GM12878 (cell line): ENCODE results near the gene REEP1. TPM values are rescaled to one million over a fixed set of nuclear protein-coding genes. Genes with fewer than 3 reads are reported as not detected.

Experiments used
- ATAC-seq: fragments of 200-7000 bp; cut with Tn5 transposase; 3 replicates; pipeline ENCODE4 v1.9.1; 2020; ENCODE audit warnings: mild to moderate bottlenecking, moderate library complexity
- BruUV-seq: library from RNA; stranded (reverse); fragments of 400-500 nt; replicated peaks from 2 replicates; lab custom pipeline; 2021; lab: Mats Ljungman, UMichigan
- CTCF ChIA-PET: fragments of 300-600 bp; sonication (Branson Sonifier 250); formaldehyde crosslinking; extraction: SDS; loops from one replicate; lab custom pipeline; 2021; ENCODE audit warnings: inconsistent platforms; lab: Yijun Ruan, JAX
- POLR2A ChIA-PET: fragments of 350-600 bp; formaldehyde crosslinking; extraction: SDS; loops from one replicate; lab custom pipeline; 2021; ENCODE audit warnings: inconsistent platforms; lab: Charles Lee
- RAD21 ChIA-PET: fragments of 300-600 bp; sonication (Branson Sonifier 250); formaldehyde crosslinking; loops from one replicate; lab custom pipeline; 2023; ENCODE audit warnings: antibody characterized with exemption; ENCODE audit not compliant: unreplicated experiment; lab: Charles Lee
- SMC1A ChIA-PET: fragments of 300-600 bp; sonication (Branson Sonifier 250); formaldehyde crosslinking; loops from one replicate; lab custom pipeline; 2023; ENCODE audit not compliant: unreplicated experiment, uncharacterized antibody; lab: Charles Lee
- DNase-seq: peaks from one replicate; pipeline ENCODE4 v3.0.0-alpha.2; 2011; ENCODE audit warnings: low read depth, low spot score
- FAIRE-seq: peaks from 3 replicates; lab custom pipeline; 2011; peaks lifted over from hg19 to GRCh38; lab: Jason Lieb, UNC
- H2AFZ ChIP-seq: 2 replicates; pipeline ENCODE4 v1.6.0; 2011; ENCODE audit warnings: low read depth, low read length, control low read depth; ENCODE audit not compliant: control insufficient read depth
- H3K27ac ChIP-seq: 2 replicates; pipeline ENCODE4 v1.5.1; 2011; ENCODE audit warnings: control low read depth; ENCODE audit not compliant: control insufficient read depth, insufficient read depth
- H3K27me3 ChIP-seq, 2 experiments: replicated peaks in 1 of 2; 2 replicates each; pipeline versions ENCODE4 v1.6.0 to v1.6.1; 2011; ENCODE audit warnings: low read length in 1 of 2; ENCODE audit not compliant: control insufficient read depth in 2 of 2, insufficient read depth in 2 of 2
- H3K36me3 ChIP-seq, 2 experiments: 2 replicates each; pipeline ENCODE4 v1.5.1; 2011; ENCODE audit warnings: low read length in 1 of 2; ENCODE audit not compliant: control insufficient read depth in 2 of 2, insufficient read depth in 2 of 2
- H3K4me1 ChIP-seq: 2 replicates; pipeline ENCODE4 v1.6.1; 2011; ENCODE audit warnings: mild to moderate bottlenecking, low read length, moderate library complexity, mixed read lengths; ENCODE audit not compliant: control insufficient read depth, insufficient read depth
- H3K4me2 ChIP-seq: 2 replicates; pipeline ENCODE4 v1.6.0; 2011; ENCODE audit warnings: control low read depth; ENCODE audit not compliant: control insufficient read depth, insufficient read depth
- H3K4me3 ChIP-seq: fragments of 200-600 bp; sonication (generic); 2 replicates; pipeline ENCODE4 v1.5.1; 2016
- H3K79me2 ChIP-seq: 2 replicates; pipeline ENCODE4 v1.6.0; 2011; ENCODE audit warnings: low read length; ENCODE audit not compliant: control insufficient read depth, insufficient read depth
- H3K9ac ChIP-seq: 2 replicates; pipeline ENCODE4 v1.8.0; 2011; ENCODE audit warnings: low read length, control low read depth, mixed read lengths; ENCODE audit not compliant: control insufficient read depth, insufficient read depth
- H3K9me3 ChIP-seq: replicated peaks from 3 replicates; pipeline ENCODE4 v1.5.1; 2011; ENCODE audit warnings: mild to moderate bottlenecking, low read length; ENCODE audit not compliant: control insufficient read depth, insufficient read depth
- H4K20me1 ChIP-seq: 2 replicates; pipeline ENCODE4 v1.6.0; 2011; ENCODE audit not compliant: control insufficient read depth, insufficient read depth
- FOXM1 ChIP-seq: IDR thresholded peaks from 2 replicates; pipeline ENCODE4 v1.6.1; 2012; ENCODE audit warnings: low read depth, mild to moderate bottlenecking, inconsistent platforms, low read length, moderate library complexity
- IRF4 ChIP-seq: IDR thresholded peaks from 2 replicates; pipeline ENCODE4 v1.6.1; 2011; ENCODE audit warnings: low read depth, low read length
- RAD21 ChIP-seq: IDR thresholded peaks from 2 replicates; pipeline ENCODE4 v1.6.1; 2011; ENCODE audit warnings: mild to moderate bottlenecking, low read depth, low read length, moderate library complexity; ENCODE audit not compliant: insufficient read depth
- SMC3 ChIP-seq: IDR thresholded peaks from 2 replicates; pipeline ENCODE4 v1.6.1; 2011; ENCODE audit warnings: low read length, improper control_type of control experiment, borderline replicate concordance
- YY1 ChIP-seq: IDR thresholded peaks from 2 replicates; pipeline ENCODE4 v1.6.1; 2011; ENCODE audit warnings: low read depth, mild to moderate bottlenecking, low read length
- WGBS: methylation state at CpG from one replicate; pipeline ENCODE4 v1.1.6; 2016; ENCODE audit warnings: low lambda C conversion rate; ENCODE audit not compliant: insufficient replicate concordance, insufficient coverage; ENCODE audit errors: missing lambda C conversion rate; 5-methylcytosine and 5-hydroxymethylcytosine counted together
- in situ Hi-C: fragments of 300-500 bp; cut with MboI; formaldehyde crosslinking; loops from 9 replicates; pipeline ENCODE4 v1.14.3; 2018; ENCODE audit warnings: mixed read lengths
- intact Hi-C: fragments of 100-400 bp; cut with micrococcal nuclease; formaldehyde crosslinking; loops from one replicate; pipeline ENCODE4 v1.14.2; 2022; ENCODE audit not compliant: unreplicated experiment
- polyA plus RNA-seq, 11 experiments: library from polyadenylated mRNA; depleted of rRNA in 4 of 11; unstranded in 6 of 11; stranded (reverse) in 5 of 11; fragments of >200 nt; fragmentation: Nextera tagmentation in 4 of 11; fragmentation: Illumina TruSeq in 1 of 11; extraction: Ambion mirVana in 4 of 11; extraction: Trizol in 1 of 11; gene quantifications; 1 replicate in 1 of 11; 2 replicates in 10 of 11; pipeline versions ENCODE4 v1.2.1 to v1.2.3, GENCODE V29; 2011 to 2016; ENCODE audit warnings: inconsistent platforms in 2 of 11, missing spikeins in 2 of 11, low read depth in 1 of 11
- total RNA-seq, 4 experiments: library from RNA; depleted of rRNA in 3 of 4; stranded (reverse); fragments of >200 nt in 3 of 4; fragmentation: Illumina TruSeq in 1 of 4; extraction: Trizol in 1 of 4; gene quantifications; 2 replicates each; pipeline versions ENCODE4 v1.2.1 to v1.2.3, GENCODE V29; 2013 to 2021
- TF ChIP-seq, protein P1 (sequence below), 3 experiments: IDR thresholded peaks in 2 of 3; conservative IDR thresholded peaks in 1 of 3; 2 replicates each; pipeline ENCODE4 v1.5.1; 2011; ENCODE audit warnings: low read depth in 3 of 3, low read length in 3 of 3, mild to moderate bottlenecking in 3 of 3, control low read depth in 2 of 3, moderate library complexity in 2 of 3, inconsistent platforms in 1 of 3, mixed read lengths in 1 of 3; ENCODE audit not compliant: control insufficient read depth in 2 of 3, insufficient read depth in 1 of 3; ENCODE audit errors: extremely low read depth in 1 of 3

REEP1 gene
- total and polyA plus RNA-seq, 10 of the 15 experiments (the other 5 are each of a cell fraction or from before 2014, with no cell fraction given): 0.02 to 0.30 (median 0.09) TPM; not detected in 1

- Histone ChIP-seq H3K4me1 (peaks cover 32% of the 10 kb centered on the region), H2AFZ (peak overlapping the region; percentile 20), H3K36me3 (no peaks in the 10 kb centered on the region), H3K27me3 (no peaks in the 10 kb centered on the region), H4K20me1 (no peaks in the 10 kb centered on the region)
- RAD21 ChIA-PET: interaction anchor here (0.6 to 10.1 kb wide), 18 partner anchors 10 to 217 kb away, joined by 3 to 181 read pairs (median 4); partner anchors contain the start of gene KDM3A
- 78% methylated on average over 9 of the region's 9 CpGs for WGBS
- TF ChIP-seq RAD21 (peak; percentile 60), YY1 (0 out of 2 replicates have a peak, but pooled peaks have one; percentile 15), SMC3 (peak; percentile 26; the same call in 1 of the 2 replicates), IRF4 (peak; percentile 84), FOXM1 (no peak)
- TF ChIP-seq, protein P1, sequence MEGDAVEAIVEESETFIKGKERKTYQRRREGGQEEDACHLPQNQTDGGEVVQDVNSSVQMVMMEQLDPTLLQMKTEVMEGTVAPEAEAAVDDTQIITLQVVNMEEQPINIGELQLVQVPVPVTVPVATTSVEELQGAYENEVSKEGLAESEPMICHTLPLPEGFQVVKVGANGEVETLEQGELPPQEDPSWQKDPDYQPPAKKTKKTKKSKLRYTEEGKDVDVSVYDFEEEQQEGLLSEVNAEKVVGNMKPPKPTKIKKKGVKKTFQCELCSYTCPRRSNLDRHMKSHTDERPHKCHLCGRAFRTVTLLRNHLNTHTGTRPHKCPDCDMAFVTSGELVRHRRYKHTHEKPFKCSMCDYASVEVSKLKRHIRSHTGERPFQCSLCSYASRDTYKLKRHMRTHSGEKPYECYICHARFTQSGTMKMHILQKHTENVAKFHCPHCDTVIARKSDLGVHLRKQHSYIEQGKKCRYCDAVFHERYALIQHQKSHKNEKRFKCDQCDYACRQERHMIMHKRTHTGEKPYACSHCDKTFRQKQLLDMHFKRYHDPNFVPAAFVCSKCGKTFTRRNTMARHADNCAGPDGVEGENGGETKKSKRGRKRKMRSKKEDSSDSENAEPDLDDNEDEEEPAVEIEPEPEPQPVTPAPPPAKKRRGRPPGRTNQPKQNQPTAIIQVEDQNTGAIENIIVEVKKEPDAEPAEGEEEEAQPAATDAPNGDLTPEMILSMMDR (IDR thresholded peaks at IDR 0.05 in 2 of 3, conservative IDR thresholded peaks at IDR 0.05 in 1 of 3; ENCODE audit: control insufficient read depth in 2 of 3, extremely low read depth in 1 of 3, insufficient read depth in 1 of 3, low read depth in 3 of 3, low read length in 3 of 3): peak in 2 of 3 experiments; percentile 14 to 51; a peak in 2 of 6 replicates
- TF ChIP-seq, all 136 proteins: peak for 5
- no peaks in the 10 kb centered on the region for H3K9me3 ChIP-seq
- DNase-seq (no peak), FAIRE-seq (no peak), ATAC-seq (peak; percentile 32; the same call in 2 of the 3 replicates)
- TSS peak; percentile 74 for BruUV-seq
- H3K4me3 ChIP-seq: no peak overlapping the region
- ChIA-PET CTCF (interaction anchor here (0.6 to 9.0 kb wide), 18 partner anchors 9 to 217 kb away, joined by 3 to 278 read pairs (median 4); no protein-coding TSS in a partner anchor), SMC1A (interaction anchor here (0.6 to 7.1 kb wide), 17 partner anchors 12 to 148 kb away, joined by 3 to 178 read pairs (median 6); no protein-coding TSS in a partner anchor), POLR2A (interaction anchor here (0.5 to 2.3 kb wide), 7 partner anchors 25 to 216 kb away, joined by 3 to 21 read pairs (median 3); partner anchors contain the start of gene KDM3A)
- no peaks in the 10 kb centered on the region for H3K79me2 ChIP-seq
- H3K9ac ChIP-seq: no peak overlapping the region; the same call in 1 of the 2 replicates
- in situ Hi-C loops (loop anchor here (5.0 kb wide), 2 partner anchors 73 to 138 kb away; no protein-coding TSS in a partner anchor), intact Hi-C loops (loop anchor here (10.0 kb wide), 1 partner anchor 220 kb away; the partner anchor contains the start of gene KDM3A)
- H3K4me2 ChIP-seq: peak overlapping the region; percentile 81; the same call in 1 of the 2 replicates
- peak overlapping the region; percentile 82; the same call in 1 of the 2 replicates for H3K27ac ChIP-seq
Observed at GRCh38 chr2:86224645-86225355, 112.6 kb downstream of the REEP1 start.
